NCI-H1930 (cell line): ENCODE results near the gene ZHX3.
A peak's percentile ranks its signal among the peaks of the same experiment; 100 is the strongest.
"Not testable (repeated sequence)": the region's sequence is repeated elsewhere in the genome, so short reads cannot be mapped to it uniquely, and the experiment has no call there.

Experiments used
- DNase-seq, 2 experiments: peaks; one replicate each; lab custom pipeline; 2025; lab: John Stamatoyannopoulos, UW

ZHX3 gene

GRCh38 chr20:41330941-41331340 is 13.4 kb upstream of the ZHX3 start:
- DNase-seq, result no peak

GRCh38 chr20:41330343-41330720 is 12.8 kb upstream of the ZHX3 start:
- no peak for DNase-seq

- no peak for DNase-seq
Measured at GRCh38 chr20:41329435-41330342, 12.2 kb upstream of the ZHX3 start.

- no peak for DNase-seq
Measured at GRCh38 chr20:41327178-41327577, 9.6 kb upstream of the ZHX3 start.

- DNase-seq, result no peak
Measured at GRCh38 chr20:41320976-41321375, 3.4 kb upstream of the ZHX3 start.

- DNase-seq, result no peak
Measured at GRCh38 chr20:41320441-41320840, 2.9 kb upstream of the ZHX3 start.

GRCh38 chr20:41318271-41318649 is 729 bp upstream of the ZHX3 start:
- no peak for DNase-seq

GRCh38 chr20:41316602-41317545 is 657 bp downstream of the ZHX3 start:
- DNase-seq, result peak; percentile 32 to 58

- DNase-seq, result no peak
Measured at GRCh38 chr20:41316051-41316450, 1.5 kb downstream of the ZHX3 start.

GRCh38 chr20:41314386-41314785 is 3.1 kb downstream of the ZHX3 start:
- no peak for DNase-seq

- DNase-seq, result not testable (repeated sequence)
Measured at GRCh38 chr20:41312009-41312408, 5.5 kb downstream of the ZHX3 start.

- no peak for DNase-seq
Measured at GRCh38 chr20:41309817-41310216, 7.7 kb downstream of the ZHX3 start.

- no peak for DNase-seq
Measured at GRCh38 chr20:41308726-41309413, 8.7 kb downstream of the ZHX3 start.

- no peak for DNase-seq
Measured at GRCh38 chr20:41308290-41308711, 9.2 kb downstream of the ZHX3 start.

- no peak for DNase-seq
Measured at GRCh38 chr20:41307021-41307420, 10.5 kb downstream of the ZHX3 start.

GRCh38 chr20:41306061-41306727 is 11.3 kb downstream of the ZHX3 start:
- DNase-seq, result no peak

- no peak for DNase-seq
Measured at GRCh38 chr20:41304424-41305079, 13.0 kb downstream of the ZHX3 start.

GRCh38 chr20:41304002-41304401 is 13.5 kb downstream of the ZHX3 start:
- DNase-seq, result no peak

GRCh38 chr20:41300886-41301285 is 16.6 kb downstream of the ZHX3 start:
- DNase-seq, result no peak

- DNase-seq, result no peak
Measured at GRCh38 chr20:41300383-41300782, 17.1 kb downstream of the ZHX3 start.

- no peak for DNase-seq
Measured at GRCh38 chr20:41299899-41300298, 17.6 kb downstream of the ZHX3 start.
